Measurements from ENCODE around the gene ZDHHC8. TPM values are rescaled to one million over a fixed set of nuclear protein-coding genes. Genes with fewer than 3 reads are reported as not detected.

ZDHHC8 gene
- total RNA-seq, 3 donors from 2014 or later (not counting 1 experiment from before 2014, with no cell fraction given): 64.0 to 75.6 (median 65.3) TPM

DNA sequence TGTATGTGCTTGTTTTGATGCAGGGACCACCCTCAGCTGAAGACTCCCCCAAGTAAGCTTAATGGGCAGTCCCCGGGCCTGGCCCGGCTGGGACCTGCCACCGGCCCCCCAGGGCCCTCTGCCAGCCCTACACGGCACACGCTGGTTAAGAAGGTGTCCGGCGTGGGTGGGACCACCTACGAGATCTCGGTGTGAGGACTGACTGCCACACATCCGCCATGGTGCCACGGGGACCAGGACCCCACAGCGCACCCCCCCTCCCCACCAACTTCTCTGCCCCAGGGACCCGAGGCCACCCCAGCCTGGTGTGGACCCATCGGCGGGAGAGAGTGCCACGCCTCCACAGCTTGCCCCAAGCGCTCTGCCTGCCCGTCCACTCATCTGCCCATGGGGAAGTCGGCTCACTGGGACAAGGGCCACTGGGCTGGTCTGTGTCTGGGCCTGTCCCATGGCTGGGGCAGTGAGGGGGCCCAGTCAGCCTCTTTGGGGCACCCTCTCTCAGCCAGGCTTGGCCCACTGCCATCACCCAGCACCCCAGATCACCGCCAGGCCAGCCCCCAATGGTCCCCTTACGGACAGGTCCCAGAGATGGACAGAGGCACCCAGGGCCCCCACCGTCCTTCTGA, 13.7 kb downstream of the ZDHHC8 start:
- ATAC-seq (no peak), DNase-seq (no peak)
- intact Hi-C loops (cut with micrococcal nuclease): no loop called here
- H3K9me3 ChIP-seq (ENCODE audit: control insufficient read depth, insufficient read depth, low read length): no peaks in the 10 kb centered on the region
- no peaks in the 10 kb centered on the region for H3K4me1 Mint-ChIP-seq
- no peaks in the 10 kb centered on the region for H3K36me3 Mint-ChIP-seq
- TF ChIP-seq, protein P1, sequence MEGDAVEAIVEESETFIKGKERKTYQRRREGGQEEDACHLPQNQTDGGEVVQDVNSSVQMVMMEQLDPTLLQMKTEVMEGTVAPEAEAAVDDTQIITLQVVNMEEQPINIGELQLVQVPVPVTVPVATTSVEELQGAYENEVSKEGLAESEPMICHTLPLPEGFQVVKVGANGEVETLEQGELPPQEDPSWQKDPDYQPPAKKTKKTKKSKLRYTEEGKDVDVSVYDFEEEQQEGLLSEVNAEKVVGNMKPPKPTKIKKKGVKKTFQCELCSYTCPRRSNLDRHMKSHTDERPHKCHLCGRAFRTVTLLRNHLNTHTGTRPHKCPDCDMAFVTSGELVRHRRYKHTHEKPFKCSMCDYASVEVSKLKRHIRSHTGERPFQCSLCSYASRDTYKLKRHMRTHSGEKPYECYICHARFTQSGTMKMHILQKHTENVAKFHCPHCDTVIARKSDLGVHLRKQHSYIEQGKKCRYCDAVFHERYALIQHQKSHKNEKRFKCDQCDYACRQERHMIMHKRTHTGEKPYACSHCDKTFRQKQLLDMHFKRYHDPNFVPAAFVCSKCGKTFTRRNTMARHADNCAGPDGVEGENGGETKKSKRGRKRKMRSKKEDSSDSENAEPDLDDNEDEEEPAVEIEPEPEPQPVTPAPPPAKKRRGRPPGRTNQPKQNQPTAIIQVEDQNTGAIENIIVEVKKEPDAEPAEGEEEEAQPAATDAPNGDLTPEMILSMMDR (IDR thresholded peaks at IDR 0.05): no peak
- H3K27me3 ChIP-seq (ENCODE audit: control insufficient read depth, insufficient read depth, low read length): no peaks in the 10 kb centered on the region
- H3K4me3 Mint-ChIP-seq: no peak overlapping the region
- H3K27ac ChIP-seq (ENCODE audit: low read length): no peak overlapping the region
- no peak overlapping the region for H3K4me3 ChIP-seq (ENCODE audit: low read length)
- H3K36me3 ChIP-seq (ENCODE audit: control insufficient read depth, insufficient read depth, low read length): peaks cover 2% of the 10 kb centered on the region
- H3K4me1 ChIP-seq (ENCODE audit: control insufficient read depth, insufficient read depth, low read length): no peaks in the 10 kb centered on the region
- WGBS (ENCODE audit: insufficient coverage): 92% methylated on average over 22 of the region's 22 CpGs
- H3K9me3 Mint-ChIP-seq: no peaks in the 10 kb centered on the region
- no peak overlapping the region for H3K27ac Mint-ChIP-seq
- no peaks in the 10 kb centered on the region for H3K27me3 Mint-ChIP-seq (ENCODE audit: low read depth in 2 of 2)

DNA sequence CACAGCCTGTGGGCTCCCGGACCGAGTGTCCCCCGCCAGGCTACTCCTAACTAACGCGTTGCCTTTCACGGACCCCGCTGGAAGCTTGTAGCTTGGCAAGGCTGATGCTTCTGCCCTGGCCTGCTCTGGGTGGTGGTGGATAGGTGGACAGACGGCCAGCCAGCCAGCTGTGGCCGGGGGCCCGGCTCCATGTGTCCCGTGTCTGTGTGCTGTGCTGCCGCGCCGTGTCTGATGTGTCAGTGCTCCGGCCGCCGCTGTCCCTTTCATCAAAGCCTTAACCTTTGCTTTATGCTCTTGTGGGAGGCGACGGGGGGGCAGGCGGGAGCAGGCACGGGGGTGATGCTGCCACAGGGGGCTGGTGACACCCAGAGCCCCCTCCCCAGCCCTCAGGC, 14.2 kb downstream of the ZDHHC8 start:
- peaks cover 2% of the 10 kb centered on the region for H3K36me3 ChIP-seq (ENCODE audit: control insufficient read depth, insufficient read depth, low read length)

DNA sequence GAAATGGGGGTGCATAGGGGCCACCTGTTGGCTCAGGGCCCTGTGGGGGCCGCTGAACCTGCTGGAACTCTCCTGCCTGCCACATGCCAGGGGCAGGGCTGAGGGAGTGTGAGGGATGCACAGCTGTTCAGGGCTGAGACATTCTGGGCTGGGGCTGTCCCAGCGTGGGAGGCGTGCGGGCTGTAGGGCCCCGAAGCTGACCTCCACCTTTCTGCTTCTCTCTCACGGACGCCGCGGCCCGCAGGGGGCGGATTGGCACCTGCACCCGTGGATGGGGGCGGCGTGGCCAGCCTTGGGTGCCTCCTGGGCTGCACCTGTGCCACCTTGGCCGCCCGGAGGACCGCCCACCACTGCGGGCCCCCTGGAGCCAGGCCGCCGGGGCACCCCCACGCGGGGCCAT, 15.2 kb downstream of the ZDHHC8 start:
- no peak overlapping the region for H3K27ac ChIP-seq (ENCODE audit: low read length)
- H3K27me3 ChIP-seq (ENCODE audit: control insufficient read depth, insufficient read depth, low read length): no peaks in the 10 kb centered on the region
- Mint-ChIP-seq H3K27ac (no peak overlapping the region), H3K36me3 (no peaks in the 10 kb centered on the region), H3K4me3 (no peak overlapping the region), H3K4me1 (no peaks in the 10 kb centered on the region), H3K9me3 (no peaks in the 10 kb centered on the region), H3K27me3 (ENCODE audit: low read depth in 2 of 2) (no peaks in the 10 kb centered on the region)
- DNase-seq (no peak), ATAC-seq (peak in 1 of 3 donors; percentile 13)
- intact Hi-C loops (cut with micrococcal nuclease): no loop called here
- H3K4me3 ChIP-seq (ENCODE audit: low read length): no peak overlapping the region
- H3K4me1 ChIP-seq (ENCODE audit: control insufficient read depth, insufficient read depth, low read length): no peaks in the 10 kb centered on the region
- WGBS (ENCODE audit: insufficient coverage): 81% methylated on average over 22 of the region's 22 CpGs
- TF ChIP-seq, protein P1 (IDR thresholded peaks at IDR 0.05): no peak
- H3K9me3 ChIP-seq (ENCODE audit: control insufficient read depth, insufficient read depth, low read length): no peaks in the 10 kb centered on the region
- peaks cover 2% of the 10 kb centered on the region for H3K36me3 ChIP-seq (ENCODE audit: control insufficient read depth, insufficient read depth, low read length)

More for the DNA sequence above, 14.2 kb downstream of the ZDHHC8 start:
- Mint-ChIP-seq H3K4me1 (no peaks in the 10 kb centered on the region), H3K4me3 (no peak overlapping the region), H3K36me3 (no peaks in the 10 kb centered on the region), H3K27ac (no peak overlapping the region), H3K9me3 (no peaks in the 10 kb centered on the region), H3K27me3 (ENCODE audit: low read depth in 2 of 2) (no peaks in the 10 kb centered on the region)
- Histone ChIP-seq H3K9me3 (ENCODE audit: control insufficient read depth, insufficient read depth, low read length) (no peaks in the 10 kb centered on the region), H3K27ac (ENCODE audit: low read length) (no peak overlapping the region), H3K4me3 (ENCODE audit: low read length) (no peak overlapping the region), H3K4me1 (ENCODE audit: control insufficient read depth, insufficient read depth, low read length) (no peaks in the 10 kb centered on the region), H3K27me3 (ENCODE audit: control insufficient read depth, insufficient read depth, low read length) (no peaks in the 10 kb centered on the region)
- TF ChIP-seq, protein P1 (IDR thresholded peaks at IDR 0.05): no peak
- DNase-seq (no peak), ATAC-seq (no peak)
- intact Hi-C loops (cut with micrococcal nuclease): no loop called here
- 96% methylated on average over 21 of the region's 21 CpGs for WGBS (ENCODE audit: insufficient coverage)
